Esophagus squamous epithelium (tissue), 4 donors: Measurements from ENCODE around the gene C10orf120.

Experiments used
- CTCF ChIP-seq, 6 experiments: fragments of 450-650 bp in 4 of 6; fragments of 200-600 bp in 2 of 6; sonication (generic) in 2 of 6; IDR thresholded peaks; one replicate each; pipeline ENCODE4 v1.5.1; 2016 to 2019; ENCODE audit warnings: antibody characterized with exemption in 6 of 6, mild to moderate bottlenecking in 4 of 6, moderate library complexity in 4 of 6
- POLR2A ChIP-seq, 4 donors: fragments of 450-650 bp; IDR thresholded peaks; one replicate each; pipeline ENCODE4 v1.6.1; 2017; ENCODE audit warnings: antibody characterized with exemption in 4 of 4, mild to moderate bottlenecking in 4 of 4, moderate library complexity in 3 of 4

GRCh38 chr10:122665946-122666345 is 33.7 kb downstream of the C10orf120 start:
- no peak for TF ChIP-seq CTCF (IDR thresholded peaks at IDR 0.05)
- no peak for TF ChIP-seq POLR2A (IDR thresholded peaks at IDR 0.05)
